NCI-H2171 treated with DMSO at 0.1 percent for 48 hours (cell line): ENCODE measurements around the gene UBXN2A.

Experiments used
- DNase-seq: peaks from one replicate; lab custom pipeline; 2025; lab: John Stamatoyannopoulos, UW

UBXN2A gene

GRCh38 chr2:23939987-23940717, at the start of gene UBXN2A:
Gene UBXN2A (plus strand): TSS chr2:23940463. CDS start chr2:23958315, 17,852 bp downstream.
- DNase-seq: peak; percentile 85

DNA sequence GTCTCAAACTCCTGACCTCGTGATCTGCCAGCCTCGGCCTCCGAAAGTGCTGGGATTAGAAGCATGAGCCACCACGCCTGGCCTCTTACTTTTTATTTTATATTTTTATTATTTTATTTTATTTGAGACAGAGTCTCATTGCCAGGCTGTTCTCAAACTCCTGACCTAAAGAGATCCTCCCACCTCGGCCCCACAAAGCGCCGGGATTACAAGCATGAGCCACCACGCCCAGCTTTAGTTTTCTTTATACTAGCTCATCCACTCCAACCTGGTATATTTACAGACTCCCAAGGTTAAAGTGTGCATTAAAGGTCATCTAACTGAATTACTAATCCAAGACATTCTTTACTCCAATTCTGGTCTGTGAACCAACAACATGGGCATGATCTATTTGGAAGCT, 40.1 kb upstream of the UBXN2A start:
- no peak for DNase-seq

GRCh38 chr2:23900541-23901322, 39.5 kb upstream of the UBXN2A start:
- no peak for DNase-seq

DNA sequence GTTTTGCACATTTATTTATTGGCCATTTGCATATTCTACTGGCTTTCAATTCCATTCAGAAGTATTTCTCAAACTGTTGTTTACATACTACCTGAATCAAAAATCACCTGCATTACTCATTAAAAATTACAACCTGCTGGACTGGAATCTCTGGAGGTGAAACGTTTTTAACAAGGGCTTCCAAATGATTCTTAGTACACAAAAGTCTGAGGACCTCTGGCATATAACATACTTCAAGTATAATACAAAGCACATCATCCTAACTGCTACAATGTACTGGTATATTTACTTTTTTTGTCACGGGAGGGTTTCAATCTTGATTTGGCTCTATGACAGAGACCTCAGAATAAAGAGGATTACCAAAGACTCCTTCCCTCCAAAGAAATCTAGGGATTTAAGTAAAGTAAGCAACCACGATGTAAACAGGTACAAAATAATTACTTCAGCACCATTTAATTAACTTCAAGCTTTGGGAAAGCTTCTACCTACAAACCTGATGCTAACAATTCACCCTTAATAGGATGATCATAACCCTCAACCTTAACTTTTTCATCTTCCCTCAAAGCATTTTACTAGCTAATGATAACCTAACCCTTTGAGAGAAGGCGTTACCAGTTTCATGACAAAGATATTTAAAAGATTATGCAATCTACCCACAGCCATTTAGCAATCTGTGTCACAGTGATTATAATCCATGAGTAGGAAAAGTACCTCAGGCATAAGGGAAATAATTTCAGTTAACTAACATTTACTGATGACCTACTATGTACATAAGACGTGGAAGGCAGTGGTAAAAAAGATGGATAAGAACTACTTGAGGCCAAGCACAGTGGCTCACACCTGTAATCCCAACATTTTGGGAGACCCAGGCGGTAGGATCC, 38.1 kb upstream of the UBXN2A start:
- DNase-seq: no peak

GRCh38 chr2:23903034-23903433, 37.2 kb upstream of the UBXN2A start:
- DNase-seq: no peak

DNA sequence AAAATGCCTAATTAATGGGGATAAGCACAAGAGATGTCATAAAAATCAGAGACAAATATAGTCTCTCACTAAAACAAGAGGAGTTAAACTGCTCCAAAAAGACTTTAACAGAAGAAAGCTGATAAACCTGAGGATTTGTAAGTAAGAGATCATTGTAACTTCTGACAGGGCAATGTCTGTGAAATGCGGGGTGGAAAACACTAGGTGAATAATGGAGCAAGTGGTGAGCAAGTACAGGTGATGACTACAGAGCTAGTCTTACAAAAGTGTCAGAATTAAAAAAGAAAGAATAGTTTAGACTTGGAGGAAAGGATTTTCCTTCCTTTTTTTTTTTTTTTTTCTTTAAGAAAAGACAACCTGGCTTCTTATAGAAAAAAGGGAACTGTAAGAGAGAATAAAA, 36.0 kb upstream of the UBXN2A start:
- DNase-seq: no peak

GRCh38 chr2:23904692-23905091, 35.6 kb upstream of the UBXN2A start:
- no peak for DNase-seq

GRCh38 chr2:23905155-23905554, 35.1 kb upstream of the UBXN2A start:
- DNase-seq: no peak

DNA sequence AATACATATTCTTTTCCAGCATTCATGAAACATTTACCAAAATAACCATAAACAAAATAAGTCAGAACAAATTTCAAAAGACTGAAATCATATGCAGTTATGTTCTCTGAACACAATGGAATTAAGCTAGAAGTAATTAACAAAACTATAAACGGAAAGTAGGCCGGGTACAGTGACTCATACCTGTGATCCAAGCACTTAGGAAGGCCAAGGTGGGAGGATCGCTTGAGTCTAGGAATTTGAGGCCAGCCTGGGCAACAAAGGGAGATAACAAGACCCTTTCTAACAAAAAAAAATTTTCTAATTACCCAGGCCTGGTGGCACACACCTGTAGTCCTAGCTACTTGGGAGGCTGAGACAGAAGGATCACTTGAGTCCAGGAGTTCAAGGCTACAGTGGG, 28.2 kb upstream of the UBXN2A start:
- no peak for DNase-seq

DNA sequence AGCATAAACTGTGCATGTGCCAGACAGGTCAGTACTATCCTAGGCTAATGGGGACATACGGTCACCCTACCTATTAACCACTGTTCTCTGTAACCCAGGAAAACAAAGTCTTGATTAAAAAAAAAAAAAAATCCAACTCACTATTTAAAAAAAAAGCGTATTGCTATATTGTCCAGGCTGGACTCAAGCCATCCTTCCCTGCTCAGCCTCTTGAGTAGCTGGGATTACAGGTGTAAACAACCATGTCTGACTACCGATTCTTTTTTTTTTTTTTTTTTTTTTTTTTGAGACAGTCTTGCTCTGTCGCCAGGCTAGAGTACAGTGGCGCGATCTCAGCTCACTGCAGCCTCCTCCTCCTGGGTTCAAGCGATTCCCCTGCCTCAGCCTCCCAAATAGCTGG, 24.9 kb upstream of the UBXN2A start:
- DNase-seq: no peak

- no peak for DNase-seq
Observed at GRCh38 chr2:23916727-23917405, 23.4 kb upstream of the UBXN2A start.

GRCh38 chr2:23918837-23919489, 21.3 kb upstream of the UBXN2A start:
- DNase-seq: no peak

DNA sequence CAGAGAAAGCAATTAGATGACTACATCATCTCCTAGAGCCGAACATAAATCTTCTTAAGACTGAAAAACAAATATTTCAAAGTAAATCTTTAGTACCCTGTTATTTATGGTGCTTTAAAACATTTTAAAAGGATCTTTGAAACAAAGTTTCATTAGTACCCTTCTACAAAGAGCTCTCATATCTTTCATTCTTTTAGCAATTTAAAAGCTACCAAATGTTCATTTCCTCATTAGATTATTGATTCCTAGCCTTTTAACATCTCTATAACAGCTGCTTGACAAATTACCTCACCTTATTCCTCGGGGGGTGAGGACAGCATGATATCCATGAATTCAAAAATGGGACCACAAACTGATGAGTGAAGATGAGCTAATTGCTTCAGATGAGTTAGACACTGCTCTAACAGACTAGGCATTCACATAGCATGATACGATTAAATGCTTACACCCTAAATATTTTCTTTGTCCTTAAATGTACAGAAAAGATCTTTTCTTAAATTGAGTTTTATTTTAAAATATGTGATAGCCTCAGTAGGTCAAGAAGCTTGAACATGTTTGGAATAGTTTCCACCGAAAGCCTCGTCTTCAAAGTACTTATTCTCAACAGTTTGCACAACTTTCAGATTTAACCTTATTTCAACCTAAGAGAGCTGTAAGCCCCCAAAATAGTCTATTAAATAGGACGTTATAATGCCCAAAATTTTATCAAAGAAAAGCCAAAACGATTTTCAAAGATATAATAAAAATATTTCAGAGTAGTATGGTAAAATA, 15.5 kb upstream of the UBXN2A start:
- DNase-seq: no peak

GRCh38 chr2:23925702-23926289, 14.5 kb upstream of the UBXN2A start:
- DNase-seq: peak; percentile 54

- no peak for DNase-seq
Observed at GRCh38 chr2:23926290-23926749, 13.9 kb upstream of the UBXN2A start.

DNA sequence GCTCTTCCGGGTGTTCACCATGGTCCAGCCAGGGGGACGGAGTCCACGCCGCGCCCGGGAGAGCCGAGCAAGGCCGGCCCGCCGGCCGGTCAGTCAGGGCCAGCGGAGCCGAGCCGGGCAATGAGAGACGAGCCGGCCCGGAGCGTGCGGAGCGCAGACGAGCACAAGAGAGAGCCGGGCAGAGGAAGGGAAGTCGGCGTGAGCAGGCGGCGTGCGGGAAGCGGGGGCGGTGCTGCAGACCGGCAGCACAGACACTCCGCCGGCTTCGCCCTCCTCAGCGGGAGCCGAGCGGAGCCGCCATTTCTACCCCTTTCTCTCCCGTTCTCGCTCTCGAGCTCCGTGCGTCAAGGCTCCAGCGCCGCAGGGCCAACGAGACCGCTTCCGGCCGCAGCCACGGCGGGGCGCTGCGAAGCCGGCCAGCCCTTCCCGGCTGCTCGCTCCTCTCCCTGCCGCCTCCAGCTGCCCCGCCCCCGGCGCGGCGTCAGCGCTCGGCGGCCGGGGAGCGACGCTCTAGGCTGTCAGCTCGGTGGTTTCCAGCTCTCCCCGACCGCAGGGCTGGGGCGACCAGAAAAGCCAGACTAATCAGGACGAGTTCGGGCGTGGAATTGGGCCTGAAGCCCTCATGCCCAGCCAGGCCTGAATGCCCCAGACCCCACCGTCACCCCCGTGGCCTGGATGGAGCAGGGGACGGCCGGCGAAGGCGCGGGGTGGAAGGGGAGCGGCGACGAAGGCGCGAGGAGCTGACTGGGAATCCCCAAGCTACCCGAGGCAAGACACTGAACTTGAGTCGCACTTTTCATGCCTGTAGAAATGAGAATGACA, 13.3 kb upstream of the UBXN2A start, which contains the start of gene ATAD2B:
Gene ATAD2B (minus strand): TSS at position 374 of the 822 bp plus-strand sequence. CDS start 353 bp downstream, at position 21.
- peak; percentile 96 for DNase-seq

- no peak for DNase-seq
Observed at GRCh38 chr2:23934259-23934658, 6.0 kb upstream of the UBXN2A start.

DNA sequence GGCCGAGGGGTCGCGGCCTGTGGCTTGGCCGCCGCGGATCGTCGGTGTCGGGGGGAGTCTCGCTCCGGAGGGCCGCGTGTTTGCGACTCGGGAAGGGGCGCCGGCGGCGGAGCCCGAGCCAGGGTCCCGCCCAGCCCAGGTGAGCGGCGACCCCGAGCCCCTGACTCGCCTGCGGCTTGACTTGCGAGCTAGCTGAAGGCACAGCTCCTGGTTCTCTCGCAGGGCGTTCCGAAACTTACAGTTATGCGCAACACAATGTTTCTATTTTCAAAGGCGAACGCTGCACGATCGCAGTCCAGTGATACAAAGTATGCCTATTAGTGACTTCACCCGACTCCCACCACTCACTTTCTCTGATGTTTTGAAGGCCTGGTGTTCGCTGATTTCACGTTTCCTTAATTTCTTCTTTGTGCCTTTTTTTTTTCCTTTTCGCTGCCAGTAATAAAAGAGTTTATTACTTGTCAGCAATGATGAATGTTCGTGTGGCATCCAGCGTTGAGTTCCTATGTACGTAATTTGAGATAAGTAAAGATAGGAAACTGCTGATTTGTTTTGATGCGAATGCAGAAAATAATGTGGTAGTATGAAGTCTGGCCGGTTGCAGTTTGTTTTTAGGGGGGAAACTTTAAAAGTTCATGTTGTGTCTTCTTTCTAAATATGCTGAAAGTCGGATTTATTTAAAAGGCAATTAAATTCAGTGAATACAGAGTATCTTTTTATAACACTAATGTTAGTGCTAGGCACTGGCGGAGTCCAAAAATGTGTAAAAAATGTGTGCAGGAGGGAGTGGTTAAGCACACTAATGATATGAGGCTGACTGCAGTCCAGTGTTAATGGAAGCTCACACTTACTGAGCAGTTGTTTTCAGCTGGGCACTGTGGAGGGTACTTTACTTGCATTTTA, 706 bp downstream of the UBXN2A start:
- peak; percentile 59 for DNase-seq
